HG03565 (cell line): ENCODE results near the gene OR8J1.
"Not testable (repeated sequence)": the region's sequence is repeated elsewhere in the genome, so short reads cannot be mapped to it uniquely, and the experiment has no call there.

Experiments
- ATAC-seq: cut with Tn5 transposase; IDR thresholded peaks from one replicate; pipeline ENCODE4 v1.9.1; 2021; ENCODE audit warnings: mild to moderate bottlenecking, moderate library complexity; ENCODE audit not compliant: unreplicated experiment

The OR8J1 gene

GRCh38 chr11:56353991-56354390 is at the start of gene OR8J1:
Gene OR8J1, plus strand, starts transcription at chr11:56354291. Its CDS starts 5,956 bp downstream, at chr11:56360247.
- no peak for ATAC-seq

- no peak for ATAC-seq
Observed at GRCh38 chr11:56307836-56308235, 46.3 kb upstream of the OR8J1 start.

GRCh38 chr11:56314844-56315243 is 39.2 kb upstream of the OR8J1 start, which contains the start of gene OR8K3:
Gene OR8K3, plus strand, starts transcription at chr11:56315144. Its CDS starts 3,163 bp downstream, at chr11:56318307.
- ATAC-seq = no peak

GRCh38 chr11:56331861-56332491 is 22.1 kb upstream of the OR8J1 start:
- no peak for ATAC-seq

- no peak for ATAC-seq
Observed at GRCh38 chr11:56333156-56333555, 20.9 kb upstream of the OR8J1 start.

- no peak for ATAC-seq
Observed at GRCh38 chr11:56340289-56340688, 13.8 kb upstream of the OR8J1 start.

GRCh38 chr11:56345739-56346138 is 8.4 kb upstream of the OR8J1 start, which contains the start of gene OR8K1:
Gene OR8K1, plus strand, starts transcription at chr11:56346039. Its CDS starts 0 bp downstream, at chr11:56346039.
- ATAC-seq = no peak

- no peak for ATAC-seq
Observed at GRCh38 chr11:56375324-56375723, 21.2 kb downstream of the OR8J1 start, which contains the start of gene OR8U1. Gene OR8U1, plus strand, starts transcription at chr11:56375624. Its CDS starts 0 bp downstream, at chr11:56375624.

- ATAC-seq = no peak
Observed at GRCh38 chr11:56380120-56380519, 26.0 kb downstream of the OR8J1 start.

- no peak for ATAC-seq
Observed at GRCh38 chr11:56394381-56394780, 40.3 kb downstream of the OR8J1 start.

GRCh38 chr11:56396047-56396446 is 42.0 kb downstream of the OR8J1 start:
- ATAC-seq = no peak

- ATAC-seq = not testable (repeated sequence)
Observed at GRCh38 chr11:56401858-56402461, 47.9 kb downstream of the OR8J1 start.

- ATAC-seq = no peak
Observed at GRCh38 chr11:56404393-56404792, 50.3 kb downstream of the OR8J1 start.

GRCh38 chr11:56410801-56411200 is 56.7 kb downstream of the OR8J1 start:
- no peak for ATAC-seq
